Neural progenitor cell (in vitro differentiated cells): Measurements from ENCODE around the gene GOLGA8M. TPM values are rescaled to one million over a fixed set of nuclear protein-coding genes. Genes with fewer than 3 reads are reported as not detected.
"Not testable (repeated sequence)": the region's sequence is repeated elsewhere in the genome, so short reads cannot be mapped to it uniquely, and the experiment has no call there.

ENCODE experiments used
- DNase-seq: peaks from one replicate; pipeline ENCODE4 v3.0.0-alpha.2; 2016; ENCODE audit warnings: low spot score
- H2AFZ ChIP-seq: fragments of 200-600 bp; sonication (generic); replicated peaks from 2 replicates; pipeline ENCODE4 v1.6.1; 2016; ENCODE audit warnings: antibody characterized with exemption
- H3F3A ChIP-seq: fragments of 200-600 bp; sonication (generic); 2 replicates; pipeline ENCODE4 v1.6.1; 2016; ENCODE audit warnings: antibody characterized with exemption, low read depth
- H3K27ac ChIP-seq: fragments of 200-600 bp; sonication (generic); 2 replicates; pipeline ENCODE4 v1.5.1; 2016; ENCODE audit warnings: mild to moderate bottlenecking
- H3K27me3 ChIP-seq: fragments of 200-600 bp; sonication (generic); 2 replicates; pipeline ENCODE4 v1.6.1; 2016; ENCODE audit warnings: mild to moderate bottlenecking, moderate library complexity
- H3K36me3 ChIP-seq: fragments of 200-600 bp; sonication (generic); 2 replicates; pipeline ENCODE4 v1.5.1; 2016
- H3K4me1 ChIP-seq: fragments of 200-600 bp; sonication (generic); 2 replicates; pipeline ENCODE4 v1.6.1; 2016; ENCODE audit warnings: mixed run types
- H3K4me2 ChIP-seq: fragments of 200-600 bp; sonication (generic); 2 replicates; pipeline ENCODE4 v1.6.1; 2016
- H3K4me3 ChIP-seq: fragments of 200-600 bp; sonication (generic); 2 replicates; pipeline ENCODE4 v1.5.1; 2016
- H3K79me2 ChIP-seq: fragments of 200-600 bp; sonication (generic); 2 replicates; pipeline ENCODE4 v1.6.1; 2016; ENCODE audit warnings: low read depth
- H3K9ac ChIP-seq: fragments of 200-600 bp; sonication (generic); 2 replicates; pipeline ENCODE4 v1.6.1; 2016
- H3K9me3 ChIP-seq: fragments of 200-600 bp; sonication (generic); 2 replicates; pipeline ENCODE4 v1.5.1; 2016; ENCODE audit warnings: low read depth
- H4K20me1 ChIP-seq: fragments of 200-600 bp; sonication (generic); 2 replicates; pipeline ENCODE4 v1.6.1; 2016; ENCODE audit warnings: low read depth
- H3K27ac Mint-ChIP-seq: 3 replicates; pipeline ENCODE4 v1.8.0; 2021; ENCODE audit warnings: mixed read lengths
- H3K27me3 Mint-ChIP-seq: 2 replicates; pipeline ENCODE4 v1.8.0; 2022; ENCODE audit warnings: low read depth, mild to moderate bottlenecking, inconsistent platforms, moderate library complexity, mixed read lengths; ENCODE audit not compliant: insufficient read depth
- H3K36me3 Mint-ChIP-seq: 3 replicates; pipeline ENCODE4 v1.8.0; 2021; ENCODE audit warnings: mixed read lengths
- H3K4me1 Mint-ChIP-seq: 3 replicates; pipeline ENCODE4 v1.8.0; 2021; ENCODE audit warnings: mixed read lengths
- H3K4me3 Mint-ChIP-seq: 3 replicates; pipeline ENCODE4 v1.8.0; 2021; ENCODE audit warnings: mild to moderate bottlenecking, moderate library complexity, mixed read lengths
- H3K9me3 Mint-ChIP-seq: 3 replicates; pipeline ENCODE4 v1.8.0; 2020; ENCODE audit warnings: mixed read lengths
- EZH2 ChIP-seq: fragments of 200-600 bp; sonication (generic); IDR thresholded peaks from 2 replicates; pipeline ENCODE4 v1.6.1; 2017; ENCODE audit warnings: antibody characterized with exemption, mild to moderate bottlenecking, moderate library complexity
- total RNA-seq: library from RNA; depleted of rRNA; stranded (reverse); fragments of >200 nt; gene quantifications from 2 replicates; pipeline ENCODE4 v1.2.3, GENCODE V29; 2015; ENCODE audit warnings: low replicate concordance

GOLGA8M gene, protein sequence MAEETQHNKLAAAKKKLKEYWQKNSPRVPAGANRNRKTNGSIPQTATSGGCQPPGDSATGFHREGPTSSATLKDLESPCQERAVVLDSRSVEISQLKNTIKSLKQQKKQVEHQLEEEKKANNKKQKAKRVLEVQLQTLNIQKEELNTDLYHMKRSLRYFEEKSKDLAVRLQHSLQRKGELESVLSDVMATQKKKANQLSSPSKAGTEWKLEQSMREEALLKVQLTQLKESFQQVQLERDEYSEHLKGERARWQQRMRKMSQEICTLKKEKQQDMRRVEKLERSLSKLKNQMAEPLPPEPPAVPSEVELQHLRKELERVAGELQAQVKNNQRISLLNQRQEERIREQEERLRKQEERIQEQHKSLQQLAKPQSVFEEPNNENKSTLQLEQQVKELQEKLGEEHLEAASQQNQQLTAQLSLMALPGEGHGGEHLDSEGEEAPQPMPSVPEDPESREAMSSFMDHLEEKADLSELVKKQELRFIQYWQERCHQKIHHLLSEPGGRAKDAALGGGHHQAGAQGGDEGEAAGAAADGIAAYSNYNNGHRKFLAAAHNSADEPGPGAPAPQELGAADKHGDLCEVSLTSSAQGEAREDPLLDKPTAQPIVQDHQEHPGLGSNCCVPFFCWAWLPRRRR
- total RNA-seq, result not detected in 2 replicates

DNA sequence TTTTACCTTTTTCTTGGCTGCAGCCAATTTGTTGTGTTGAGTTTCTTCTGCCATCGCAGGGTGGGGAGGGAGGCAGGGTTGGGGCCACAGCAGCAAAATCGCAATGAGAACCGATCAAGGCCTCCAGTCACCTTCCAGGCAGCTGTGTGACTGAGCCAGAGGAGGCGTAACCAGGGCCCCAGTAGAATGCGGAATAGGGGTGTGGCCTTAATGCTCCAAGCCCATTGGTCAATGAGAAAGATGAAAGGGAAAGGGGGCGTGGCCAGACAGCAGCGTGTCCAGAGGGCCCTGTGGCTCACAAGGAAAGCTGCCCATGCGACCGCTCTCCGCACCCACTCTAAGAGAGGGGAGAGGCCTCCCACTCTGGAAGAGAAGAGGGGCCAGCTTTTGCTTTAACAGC is at the start of gene GOLGA8M:
GOLGA8M (minus strand) TSS at position 152 of the 400 bp plus-strand sequence; CDS start at position 54, 98 bp downstream.
- not testable (repeated sequence) for H3K9me3 ChIP-seq, H3K27me3 Mint-ChIP-seq, H3K4me2 ChIP-seq, H3K27ac Mint-ChIP-seq, H3K4me3 Mint-ChIP-seq, H3K27ac ChIP-seq, H3K4me1 Mint-ChIP-seq, H3K4me1 ChIP-seq, H3F3A ChIP-seq, H2AFZ ChIP-seq, H3K27me3 ChIP-seq, DNase-seq, H3K9ac ChIP-seq, H3K36me3 ChIP-seq, H4K20me1 ChIP-seq, H3K36me3 Mint-ChIP-seq, H3K79me2 ChIP-seq, H3K4me3 ChIP-seq, H3K9me3 Mint-ChIP-seq

DNA sequence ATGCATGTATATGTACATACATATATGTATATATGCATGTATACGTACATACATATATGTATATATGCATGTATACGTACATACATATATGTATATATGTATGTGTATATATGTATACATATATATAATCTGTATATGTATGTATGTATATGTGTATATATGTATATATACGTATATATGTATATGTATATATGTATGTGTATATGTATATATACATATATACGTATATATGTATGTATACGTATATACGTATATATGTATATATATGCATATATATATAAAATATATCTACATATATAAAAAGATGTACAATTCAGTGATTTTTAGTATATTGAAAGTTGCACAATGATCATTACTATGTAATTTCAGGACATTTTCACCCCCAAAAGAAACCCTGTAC is 30.7 kb upstream of the GOLGA8M start:
- not testable (repeated sequence) for H3K9me3 Mint-ChIP-seq, H2AFZ ChIP-seq, H4K20me1 ChIP-seq, H3K27me3 Mint-ChIP-seq, H3K79me2 ChIP-seq, H3K4me1 Mint-ChIP-seq, H3K4me2 ChIP-seq, H3K4me1 ChIP-seq, H3K4me3 ChIP-seq, H3K36me3 Mint-ChIP-seq, H3K27ac ChIP-seq, H3K36me3 ChIP-seq, H3K27ac Mint-ChIP-seq, H3K9me3 ChIP-seq, H3K4me3 Mint-ChIP-seq, DNase-seq, H3F3A ChIP-seq, H3K9ac ChIP-seq
- peaks cover 20% of the 10 kb centered on the region for H3K27me3 ChIP-seq

DNA sequence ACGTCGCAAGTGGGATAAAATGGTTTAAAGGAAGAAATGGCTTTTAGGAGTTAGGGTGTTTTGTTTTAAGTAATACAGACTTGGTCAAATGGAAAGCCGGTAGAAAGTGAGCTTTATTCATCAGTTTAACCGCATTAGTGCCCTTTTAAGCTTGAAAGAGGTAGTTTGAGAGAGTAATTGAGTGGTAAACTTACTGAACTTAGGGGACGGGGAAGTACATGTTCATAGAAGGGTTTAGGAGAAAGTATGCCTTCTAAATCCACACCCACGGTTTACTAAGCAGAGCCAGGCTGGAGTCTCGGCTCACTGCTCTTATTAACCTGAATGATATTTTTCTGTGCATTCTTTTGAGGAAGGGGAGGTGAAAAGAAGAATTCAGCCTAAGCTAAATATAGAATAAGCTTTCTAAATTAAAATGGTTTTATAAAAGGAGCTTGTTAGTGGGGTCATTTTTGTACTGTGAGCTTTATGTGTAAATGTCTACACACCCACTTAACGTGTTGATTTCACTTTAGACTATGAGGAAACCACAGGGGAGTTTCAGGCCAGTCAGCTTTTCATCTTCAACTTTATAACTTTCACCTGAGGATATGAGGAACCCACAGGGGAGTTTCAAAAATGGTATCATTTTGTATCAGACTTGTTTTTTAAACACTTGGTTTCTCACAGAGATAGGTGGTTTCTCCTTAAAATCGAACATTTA is 26.5 kb upstream of the GOLGA8M start:
- H3K4me1 ChIP-seq, H3K9me3 ChIP-seq, H3K9me3 Mint-ChIP-seq, H3K36me3 ChIP-seq, H3K27me3 Mint-ChIP-seq, H2AFZ ChIP-seq, H3K27ac ChIP-seq, H3K4me1 Mint-ChIP-seq, H3F3A ChIP-seq, H3K4me3 ChIP-seq, H3K79me2 ChIP-seq, H3K9ac ChIP-seq, DNase-seq, H3K36me3 Mint-ChIP-seq, H4K20me1 ChIP-seq, H3K27ac Mint-ChIP-seq: not testable (repeated sequence)
- Histone ChIP-seq H3K27me3 (peaks cover 38% of the 10 kb centered on the region), H3K4me2 (peak overlapping the region; percentile 49)
- peak overlapping the region; percentile 79 for H3K4me3 Mint-ChIP-seq

DNA sequence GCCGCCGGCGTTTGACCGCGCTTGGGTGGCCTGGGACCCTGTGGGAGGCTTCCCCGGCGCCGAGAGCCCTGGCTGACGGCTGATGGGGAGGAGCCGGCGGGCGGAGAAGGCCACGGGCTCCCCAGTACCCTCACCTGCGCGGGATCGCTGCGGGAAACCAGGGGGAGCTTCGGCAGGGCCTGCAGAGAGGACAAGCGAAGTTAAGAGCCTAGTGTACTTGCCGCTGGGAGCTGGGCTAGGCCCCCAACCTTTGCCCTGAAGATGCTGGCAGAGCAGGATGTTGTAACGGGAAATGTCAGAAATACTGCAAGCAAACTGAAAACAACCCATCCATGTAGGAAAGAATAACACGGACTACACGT is 26.0 kb upstream of the GOLGA8M start:
- H3K79me2 ChIP-seq, H3K27ac Mint-ChIP-seq, H3K27ac ChIP-seq, H3K36me3 Mint-ChIP-seq, H3K9me3 Mint-ChIP-seq, H3F3A ChIP-seq, H3K36me3 ChIP-seq, H3K27me3 Mint-ChIP-seq, H3K9ac ChIP-seq, H3K4me1 ChIP-seq, H3K4me1 Mint-ChIP-seq, DNase-seq, H4K20me1 ChIP-seq, H3K9me3 ChIP-seq: not testable (repeated sequence)
- H3K4me2 ChIP-seq, result peak overlapping the region; percentile 79
- peak overlapping the region; percentile 76 for H2AFZ ChIP-seq
- H3K27me3 ChIP-seq, result peaks cover 38% of the 10 kb centered on the region
- peak overlapping the region; percentile 52 for H3K4me3 ChIP-seq
- peak overlapping the region; percentile 79 for H3K4me3 Mint-ChIP-seq

DNA sequence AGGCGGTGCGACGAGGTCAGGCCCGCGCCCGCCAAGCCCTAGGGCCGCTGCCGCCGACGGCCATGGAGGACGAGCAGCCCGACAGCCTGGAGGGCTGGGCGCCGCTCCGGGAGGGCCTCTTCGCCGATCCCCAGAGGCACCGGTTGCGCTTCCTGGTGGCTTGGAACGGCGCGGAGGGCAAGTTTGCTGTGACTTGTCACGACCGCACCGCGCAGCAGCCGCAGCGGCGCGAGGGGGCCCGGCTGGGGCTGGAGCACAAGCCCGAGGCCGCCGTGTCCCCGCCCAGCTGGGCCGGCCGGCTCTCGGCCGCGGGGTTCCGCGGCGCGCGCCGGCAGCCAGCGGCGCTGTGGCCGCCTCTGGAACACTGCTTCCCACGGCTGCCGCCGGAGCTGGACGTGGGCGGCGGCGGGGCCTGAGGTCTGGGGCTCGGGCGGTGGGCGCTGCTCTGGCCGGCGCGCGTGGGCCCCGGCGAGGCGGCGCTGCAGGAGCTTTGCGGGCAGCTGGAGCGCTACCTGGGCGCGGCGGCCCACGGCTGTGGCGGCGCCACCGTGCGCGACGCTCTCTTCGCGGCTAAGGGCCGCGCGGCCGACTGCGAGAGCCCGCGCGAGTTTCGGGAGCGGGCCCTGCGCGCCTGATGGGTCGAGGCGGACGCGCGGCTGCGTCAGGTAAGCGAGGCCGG is 25.4 kb upstream of the GOLGA8M start:
- peaks cover 38% of the 10 kb centered on the region for H3K27me3 ChIP-seq
- not testable (repeated sequence) for H3K27me3 Mint-ChIP-seq, H3K79me2 ChIP-seq, H3K4me1 Mint-ChIP-seq, H3K9me3 Mint-ChIP-seq, H3K27ac ChIP-seq, H3K9me3 ChIP-seq, H3K36me3 ChIP-seq, H4K20me1 ChIP-seq, H3K36me3 Mint-ChIP-seq, H3K27ac Mint-ChIP-seq, H3K9ac ChIP-seq, H3K4me1 ChIP-seq, H3F3A ChIP-seq
- H3K4me3 Mint-ChIP-seq, result peak overlapping the region; percentile 82
- peak; percentile 55 for TF ChIP-seq EZH2
- peak; percentile 29 for DNase-seq
- peak overlapping the region; percentile 52 for H3K4me3 ChIP-seq
- H3K4me2 ChIP-seq, result peak overlapping the region; percentile 79
- peak overlapping the region; percentile 76 for H2AFZ ChIP-seq
